ENCODE data around the gene RHEB. TPM values are rescaled to one million over a fixed set of nuclear protein-coding genes. Genes with fewer than 3 reads are reported as not detected.

The RHEB gene
- total and polyA plus RNA-seq, 8 donors, result 18.5 to 141 (median 84.2) TPM

- 72 to 79% (median 78%) methylated on average over 7 of the region's 7 CpGs for WGBS, 5 donors
- H3K4me1 ChIP-seq, result peaks cover 17 to 67% (median 41%) of the 10 kb centered on the region in 4 donors
Measured at GRCh38 chr7:151517601-151518104, 2.0 kb downstream of the RHEB start.

GRCh38 chr7:151515276-151515565 is 4.5 kb downstream of the RHEB start:
- Histone ChIP-seq H3K27me3 (no peaks in the 10 kb centered on the region), H3K36me3 (no peaks in the 10 kb centered on the region), H3K27ac (peak overlapping the region in 1 of 5 donors; percentile 100), H3K9me3 (no peaks in the 10 kb centered on the region), H3K4me1 (peaks cover 20 to 82% (median 48%) of the 10 kb centered on the region in 4 donors), H3K4me3 (no peak overlapping the region)
- no peak for TF ChIP-seq EP300 (IDR thresholded peaks at IDR 0.05)
- no peak for TF ChIP-seq POLR2AphosphoS5 (IDR thresholded peaks at IDR 0.05)
- TF ChIP-seq POLR2A (IDR thresholded peaks at IDR 0.05), result no peak
- no peak for TF ChIP-seq CTCF (IDR thresholded peaks at IDR 0.05)
- intact Hi-C loops (cut with DNase I; ENCODE audit: low total_unique reads), result no loop called here
- DNase-seq, result no peak

More at GRCh38 chr7:151517601-151518104, 2.0 kb downstream of the RHEB start:
- Histone ChIP-seq H3K27ac (peak overlapping the region in 4 of 5 donors; percentile 97 to 100 (median 98)), H3K27me3 (no peaks in the 10 kb centered on the region), H3K9me3 (no peaks in the 10 kb centered on the region), H3K36me3 (no peaks in the 10 kb centered on the region), H3K4me3 (peak overlapping the region; percentile 75 to 93 (median 86))
- TF ChIP-seq POLR2A (IDR thresholded peaks at IDR 0.05) (no peak), EP300 (IDR thresholded peaks at IDR 0.05) (no peak), CTCF (IDR thresholded peaks at IDR 0.05) (no peak), POLR2AphosphoS5 (IDR thresholded peaks at IDR 0.05) (no peak)
- intact Hi-C loops (cut with DNase I; ENCODE audit: low total_unique reads), result no loop called here
- DNase-seq, result no peak

GRCh38 chr7:151514461-151515275 is 5.0 kb downstream of the RHEB start:
- peaks cover 24 to 85% (median 50%) of the 10 kb centered on the region in 4 donors for H3K4me1 ChIP-seq
- 81 to 92% (median 87%) methylated on average over 6 of the region's 6 CpGs for WGBS, 5 donors
- DNase-seq, result no peak
- H3K9me3 ChIP-seq, result no peaks in the 10 kb centered on the region
- no peak overlapping the region for H3K4me3 ChIP-seq
- no peaks in the 10 kb centered on the region for H3K36me3 ChIP-seq
- intact Hi-C loops (cut with DNase I; ENCODE audit: low total_unique reads), result no loop called here
- no peaks in the 10 kb centered on the region for H3K27me3 ChIP-seq
- no peak for TF ChIP-seq CTCF (IDR thresholded peaks at IDR 0.05)
- peak overlapping the region in 1 of 5 donors; percentile 100 for H3K27ac ChIP-seq

- H3K4me3 ChIP-seq, result no peak overlapping the region
- no peak for DNase-seq
- no peaks in the 10 kb centered on the region for H3K27me3 ChIP-seq
- H3K9me3 ChIP-seq, result no peaks in the 10 kb centered on the region
- intact Hi-C loops (cut with DNase I; ENCODE audit: low total_unique reads), result no loop called here
- H3K36me3 ChIP-seq, result no peaks in the 10 kb centered on the region
- no peak for TF ChIP-seq CTCF (IDR thresholded peaks at IDR 0.05)
- no peak for TF ChIP-seq EP300 (IDR thresholded peaks at IDR 0.05)
- TF ChIP-seq POLR2AphosphoS5 (IDR thresholded peaks at IDR 0.05), result no peak
- TF ChIP-seq POLR2A (IDR thresholded peaks at IDR 0.05), result no peak
- 88 to 98% (median 94%) methylated on average over 1 of the region's 1 CpG for WGBS, 5 donors
- H3K4me1 ChIP-seq, result peaks cover 30 to 97% (median 61%) of the 10 kb centered on the region in 4 donors
- no peak overlapping the region for H3K27ac ChIP-seq
Measured at GRCh38 chr7:151513133-151513532, 6.6 kb downstream of the RHEB start.

Measured in stomach (tissue), 9 donors.